ENCODE data around the gene SNAPC2.

SNAPC2 gene

DNA sequence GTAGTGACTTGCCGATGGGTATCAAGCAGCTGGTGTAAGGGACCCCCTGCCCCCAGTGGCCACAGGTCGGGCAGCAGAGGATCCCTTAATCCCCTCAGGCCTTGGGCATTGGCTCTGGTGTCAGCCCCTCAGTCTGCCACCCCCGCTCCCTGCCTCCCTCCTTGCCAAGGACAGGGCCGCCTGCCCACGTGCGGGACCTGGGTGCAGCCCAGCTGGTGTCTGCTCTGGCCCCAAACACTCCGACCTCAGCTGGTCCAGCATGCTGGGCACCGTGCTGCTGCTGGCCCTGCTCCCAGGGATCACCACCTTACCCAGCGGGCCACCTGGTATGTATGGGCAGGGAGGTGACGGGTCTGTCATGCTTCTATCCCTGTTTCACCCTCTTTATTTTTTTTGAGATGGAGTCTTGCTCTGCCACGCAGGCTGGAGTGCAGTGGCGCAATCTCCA is 5.5 kb upstream of the SNAPC2 start, which contains the start of gene TGFBR3L:
TSS of gene TGFBR3L (plus strand) at position 233 of the 448 bp plus-strand sequence.
- TF ChIP-seq POLR2AphosphoS5 (IDR thresholded peaks at IDR 0.05; ENCODE audit: low read depth, low read length) (no peak), FOXP2 (optimal IDR thresholded peaks at IDR 0.05; ENCODE audit: borderline replicate concordance, extremely low read depth, extremely low read length, insufficient read depth) (no peak), SIN3A (IDR thresholded peaks at IDR 0.05; ENCODE audit: borderline replicate concordance, insufficient read depth, low read length) (no peak), TAF1 (IDR thresholded peaks at IDR 0.05; ENCODE audit: borderline replicate concordance, insufficient read depth, low read length) (no peak)
- TF ChIP-seq, protein P1, sequence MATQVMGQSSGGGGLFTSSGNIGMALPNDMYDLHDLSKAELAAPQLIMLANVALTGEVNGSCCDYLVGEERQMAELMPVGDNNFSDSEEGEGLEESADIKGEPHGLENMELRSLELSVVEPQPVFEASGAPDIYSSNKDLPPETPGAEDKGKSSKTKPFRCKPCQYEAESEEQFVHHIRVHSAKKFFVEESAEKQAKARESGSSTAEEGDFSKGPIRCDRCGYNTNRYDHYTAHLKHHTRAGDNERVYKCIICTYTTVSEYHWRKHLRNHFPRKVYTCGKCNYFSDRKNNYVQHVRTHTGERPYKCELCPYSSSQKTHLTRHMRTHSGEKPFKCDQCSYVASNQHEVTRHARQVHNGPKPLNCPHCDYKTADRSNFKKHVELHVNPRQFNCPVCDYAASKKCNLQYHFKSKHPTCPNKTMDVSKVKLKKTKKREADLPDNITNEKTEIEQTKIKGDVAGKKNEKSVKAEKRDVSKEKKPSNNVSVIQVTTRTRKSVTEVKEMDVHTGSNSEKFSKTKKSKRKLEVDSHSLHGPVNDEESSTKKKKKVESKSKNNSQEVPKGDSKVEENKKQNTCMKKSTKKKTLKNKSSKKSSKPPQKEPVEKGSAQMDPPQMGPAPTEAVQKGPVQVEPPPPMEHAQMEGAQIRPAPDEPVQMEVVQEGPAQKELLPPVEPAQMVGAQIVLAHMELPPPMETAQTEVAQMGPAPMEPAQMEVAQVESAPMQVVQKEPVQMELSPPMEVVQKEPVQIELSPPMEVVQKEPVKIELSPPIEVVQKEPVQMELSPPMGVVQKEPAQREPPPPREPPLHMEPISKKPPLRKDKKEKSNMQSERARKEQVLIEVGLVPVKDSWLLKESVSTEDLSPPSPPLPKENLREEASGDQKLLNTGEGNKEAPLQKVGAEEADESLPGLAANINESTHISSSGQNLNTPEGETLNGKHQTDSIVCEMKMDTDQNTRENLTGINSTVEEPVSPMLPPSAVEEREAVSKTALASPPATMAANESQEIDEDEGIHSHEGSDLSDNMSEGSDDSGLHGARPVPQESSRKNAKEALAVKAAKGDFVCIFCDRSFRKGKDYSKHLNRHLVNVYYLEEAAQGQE (IDR thresholded peaks at IDR 0.05; ENCODE audit: insufficient read depth in 1 of 2, low read depth in 2 of 2, low read length in 2 of 2): no peak

DNA sequence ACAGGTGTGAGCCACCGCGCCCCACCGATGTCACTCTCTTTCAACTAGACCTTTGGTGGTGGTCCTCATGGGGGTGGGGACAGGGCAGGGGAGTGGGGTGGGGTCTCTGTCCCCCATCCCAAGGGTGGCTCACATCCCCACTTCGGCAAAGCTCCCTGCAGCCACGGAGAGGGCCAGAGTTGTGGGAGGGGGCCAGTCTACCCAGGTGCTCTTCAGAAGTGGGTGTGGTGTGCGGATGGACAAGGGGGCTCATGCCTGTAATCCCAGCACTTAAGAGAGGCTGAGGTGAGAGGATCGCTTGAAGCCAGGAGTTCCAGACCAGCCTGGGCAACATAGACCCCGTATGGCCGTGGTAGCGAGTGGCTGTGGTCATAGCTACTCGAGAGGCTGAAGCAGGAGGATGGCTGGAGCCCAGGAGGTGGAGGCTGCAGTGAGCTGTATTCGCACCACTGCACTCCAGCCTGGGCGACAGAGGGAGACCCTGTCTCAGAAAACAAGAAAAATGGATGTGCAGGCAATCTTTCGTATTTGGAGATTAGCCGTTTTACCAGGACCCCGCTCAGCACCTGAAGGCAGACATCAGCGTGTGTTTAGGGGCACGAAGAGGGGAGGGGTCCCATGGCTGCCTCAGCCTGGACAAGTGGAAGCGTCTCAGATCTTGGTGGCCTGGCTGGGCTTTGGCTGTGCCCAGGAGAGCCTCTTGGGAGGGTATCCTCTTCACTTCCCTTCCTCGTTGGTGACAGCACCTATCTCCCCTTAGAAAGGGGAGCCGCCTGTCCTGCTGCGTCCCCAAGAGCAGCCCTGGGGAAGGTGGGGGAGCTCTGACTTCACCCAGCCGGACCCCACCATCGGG is 4.7 kb upstream of the SNAPC2 start:
- TF ChIP-seq FOXP2 (optimal IDR thresholded peaks at IDR 0.05; ENCODE audit: borderline replicate concordance, extremely low read depth, extremely low read length, insufficient read depth) (no peak), SIN3A (IDR thresholded peaks at IDR 0.05; ENCODE audit: borderline replicate concordance, insufficient read depth, low read length) (no peak), POLR2AphosphoS5 (IDR thresholded peaks at IDR 0.05; ENCODE audit: low read depth, low read length) (no peak), TAF1 (IDR thresholded peaks at IDR 0.05; ENCODE audit: borderline replicate concordance, insufficient read depth, low read length) (no peak)
- TF ChIP-seq, protein P1 (IDR thresholded peaks at IDR 0.05; ENCODE audit: insufficient read depth in 1 of 2, low read depth in 2 of 2, low read length in 2 of 2): no peak

DNA sequence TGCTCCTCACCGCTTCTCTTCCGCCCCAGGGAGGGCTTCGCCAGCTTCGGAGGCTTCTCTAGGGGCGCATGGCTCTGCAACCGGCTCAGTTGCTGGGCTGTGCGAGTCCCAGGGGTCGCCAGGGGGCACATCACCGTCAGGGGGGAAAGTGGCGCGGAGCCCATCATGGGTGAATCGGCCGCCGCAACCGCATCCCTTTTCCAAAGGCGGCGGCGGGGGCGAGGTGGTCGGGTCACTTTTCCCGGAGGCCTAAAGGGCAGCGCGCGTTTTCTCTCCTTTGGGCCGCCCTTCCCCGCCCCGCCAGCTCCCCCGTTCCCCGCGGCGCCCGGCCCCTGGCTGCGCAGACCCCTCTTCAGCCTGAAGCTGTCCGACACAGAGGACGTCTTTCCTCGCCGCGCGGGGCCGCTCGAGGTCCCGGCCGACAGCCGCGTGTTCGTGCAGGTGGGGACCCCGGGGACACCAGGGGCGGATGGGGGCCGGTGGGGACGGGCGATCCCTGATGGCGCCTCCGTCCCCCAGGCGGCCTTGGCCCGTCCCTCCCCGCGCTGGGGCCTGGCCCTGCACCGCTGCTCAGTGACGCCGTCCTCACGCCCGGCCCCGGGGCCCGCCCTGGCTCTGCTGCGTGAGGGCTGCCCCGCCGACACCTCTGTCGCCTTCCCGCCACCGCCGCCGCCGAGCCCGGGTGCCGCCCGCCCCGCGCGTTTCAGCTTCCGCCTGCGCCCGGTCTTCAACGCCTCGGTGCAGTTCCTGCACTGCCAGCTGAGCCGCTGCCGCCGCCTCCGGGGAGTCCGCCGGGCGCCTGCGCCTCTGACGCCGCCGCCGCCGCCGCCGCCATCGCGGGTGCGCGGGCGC is 3.8 kb upstream of the SNAPC2 start:
- TF ChIP-seq, protein P1 (IDR thresholded peaks at IDR 0.05; ENCODE audit: insufficient read depth in 1 of 2, low read depth in 2 of 2, low read length in 2 of 2): no peak
- TF ChIP-seq TAF1 (IDR thresholded peaks at IDR 0.05; ENCODE audit: borderline replicate concordance, insufficient read depth, low read length) (no peak), FOXP2 (optimal IDR thresholded peaks at IDR 0.05; ENCODE audit: borderline replicate concordance, extremely low read depth, extremely low read length, insufficient read depth) (no peak), SIN3A (IDR thresholded peaks at IDR 0.05; ENCODE audit: borderline replicate concordance, insufficient read depth, low read length) (no peak), POLR2AphosphoS5 (IDR thresholded peaks at IDR 0.05; ENCODE audit: low read depth, low read length) (no peak)

DNA sequence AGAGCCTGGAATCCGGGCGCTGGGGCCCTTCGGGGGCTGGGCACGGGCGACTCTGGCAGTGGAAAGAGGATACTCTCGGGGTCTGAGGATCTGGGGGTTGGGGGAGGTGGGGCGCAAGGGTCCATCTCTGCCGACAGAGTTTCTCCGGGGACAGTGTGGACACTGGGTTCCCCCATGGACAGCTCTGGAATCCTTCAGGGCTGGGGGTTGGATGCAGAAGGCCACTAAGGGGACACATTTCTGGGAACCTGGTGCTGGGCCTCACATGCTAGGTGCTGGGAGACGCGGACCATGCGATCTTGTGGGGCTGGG is 3.2 kb upstream of the SNAPC2 start:
- TF ChIP-seq SIN3A (IDR thresholded peaks at IDR 0.05; ENCODE audit: borderline replicate concordance, insufficient read depth, low read length) (no peak), POLR2AphosphoS5 (IDR thresholded peaks at IDR 0.05; ENCODE audit: low read depth, low read length) (no peak), TAF1 (IDR thresholded peaks at IDR 0.05; ENCODE audit: borderline replicate concordance, insufficient read depth, low read length) (no peak), FOXP2 (optimal IDR thresholded peaks at IDR 0.05; ENCODE audit: borderline replicate concordance, extremely low read depth, extremely low read length, insufficient read depth) (no peak)
- TF ChIP-seq, protein P1 (IDR thresholded peaks at IDR 0.05; ENCODE audit: insufficient read depth in 1 of 2, low read depth in 2 of 2, low read length in 2 of 2): no peak

Measured in PFSK-1 (cell line).